GM12864 (cell line): ENCODE measurements around the gene ANP32E.
"Not testable (repeated sequence)": the region's sequence is repeated elsewhere in the genome, so short reads cannot be mapped to it uniquely, and the experiment has no call there.

ENCODE experiments used
- DNase-seq: peaks from one replicate; pipeline ENCODE4 v3.0.0-alpha.2; 2011; ENCODE audit warnings: low read depth
- H3K4me3 ChIP-seq: 2 replicates; pipeline ENCODE4 v1.5.1; 2011; ENCODE audit warnings: mild to moderate bottlenecking, low read depth, low read length, control low read depth
- CTCF ChIP-seq: IDR thresholded peaks from 2 replicates; pipeline ENCODE4 v1.5.1; 2011; ENCODE audit warnings: low read depth, mild to moderate bottlenecking, moderate library complexity, low read length, control low read depth, inconsistent platforms; ENCODE audit errors: missing control alignments

The ANP32E gene

GRCh38 chr1:150213170-150214098 is 22.5 kb downstream of the ANP32E start:
- peak; percentile 90 for DNase-seq
- H3K4me3 ChIP-seq: peak overlapping the region; percentile 49
- TF ChIP-seq CTCF: no peak

- H3K4me3 ChIP-seq: no peak overlapping the region
- no peak for DNase-seq
- TF ChIP-seq CTCF: no peak
These were observed 23.8 kb downstream of the ANP32E start for GRCh38 chr1:150212070-150212469.

DNA sequence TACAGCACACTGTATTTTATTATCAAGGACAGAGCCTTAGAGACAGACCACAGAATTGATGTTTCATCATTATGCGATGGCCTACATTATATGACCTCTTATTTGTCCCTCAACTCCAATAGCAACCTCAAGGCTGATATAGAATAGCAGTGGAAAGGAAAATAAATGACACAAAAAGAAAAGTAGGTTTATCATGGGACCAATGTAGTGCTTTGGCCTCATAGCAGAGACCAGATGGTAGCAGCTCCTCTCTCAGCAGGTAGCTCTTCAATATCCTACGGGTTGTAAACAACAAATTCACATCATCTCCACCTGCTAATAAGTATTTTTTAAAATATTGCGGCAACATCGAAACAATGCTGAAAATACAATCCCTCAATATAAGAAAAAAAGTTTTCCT is 25.2 kb downstream of the ANP32E start:
- no peak for TF ChIP-seq CTCF
- no peak for DNase-seq
- no peak overlapping the region for H3K4me3 ChIP-seq

DNA sequence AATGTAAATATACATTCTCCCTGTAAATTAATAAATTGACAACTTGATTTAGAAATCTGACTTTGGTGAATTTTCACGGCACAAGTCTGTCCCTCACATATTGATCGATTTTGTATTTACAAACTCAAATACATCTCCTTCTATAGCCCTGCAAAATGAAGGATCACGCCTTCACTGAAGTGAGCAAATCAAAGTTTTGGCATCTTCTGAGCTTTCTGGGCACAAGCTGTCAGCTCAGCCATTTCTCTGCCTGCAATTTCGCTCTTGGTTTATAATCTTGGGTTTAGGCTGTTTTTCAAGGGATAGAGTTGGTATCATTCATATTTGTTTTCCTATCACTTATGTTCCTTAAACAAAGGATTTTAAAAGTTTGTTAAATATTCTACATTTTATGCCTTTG is 25.8 kb downstream of the ANP32E start:
- H3K4me3 ChIP-seq: no peak overlapping the region
- no peak for DNase-seq
- TF ChIP-seq CTCF: no peak

DNA sequence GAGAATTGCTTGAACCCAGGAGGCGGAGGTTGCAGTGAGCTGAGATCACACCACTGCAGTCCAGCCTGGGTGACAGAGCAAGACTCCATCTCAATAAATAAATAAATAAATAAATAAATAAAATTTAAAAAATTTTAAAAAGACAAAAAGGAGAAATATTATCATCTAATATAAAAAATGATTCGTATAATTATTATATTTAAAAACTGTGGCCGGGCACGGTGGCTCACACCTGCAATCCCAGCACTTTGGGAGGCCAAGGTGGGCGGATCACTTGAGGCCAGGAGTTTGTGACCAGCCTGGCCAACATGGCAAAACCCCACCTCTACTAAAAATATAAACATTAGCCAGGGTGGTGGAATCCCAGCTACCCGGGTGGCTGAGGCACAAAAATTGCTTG is 27.5 kb downstream of the ANP32E start:
- not testable (repeated sequence) for DNase-seq, H3K4me3 ChIP-seq

DNA sequence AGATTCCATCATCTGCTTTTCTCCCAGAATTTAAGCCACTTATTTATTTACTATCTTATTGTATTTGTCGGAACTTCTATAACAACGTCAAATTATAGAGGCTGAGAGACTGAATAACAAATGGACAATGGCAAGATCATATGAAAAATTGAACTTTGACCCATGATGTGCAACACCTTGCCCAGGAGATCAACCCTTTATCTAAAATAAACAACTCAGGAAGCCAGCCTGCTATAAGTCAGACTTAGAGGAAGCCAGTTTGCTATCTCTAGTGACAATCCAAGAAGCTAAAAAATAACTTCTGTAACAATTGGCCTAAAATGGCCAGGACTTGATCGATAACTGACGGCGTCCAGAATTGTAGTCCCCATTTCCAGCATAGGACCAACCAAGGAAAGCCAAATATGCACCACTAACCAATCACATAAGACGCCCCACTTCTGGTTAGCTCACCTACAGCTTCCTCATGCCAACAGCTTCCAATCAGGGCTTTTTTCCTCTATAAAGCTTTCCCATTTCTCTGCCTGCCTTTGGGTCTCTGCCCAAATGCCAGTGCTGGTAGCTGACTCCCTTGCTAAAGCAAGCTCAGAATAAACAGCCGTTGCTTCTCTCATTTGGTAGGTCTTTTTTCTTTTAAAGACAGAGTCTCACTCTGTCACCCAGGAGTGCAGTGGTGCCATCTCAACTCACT is 28.5 kb downstream of the ANP32E start:
- DNase-seq: no peak
- no peak overlapping the region for H3K4me3 ChIP-seq
- no peak for TF ChIP-seq CTCF

DNA sequence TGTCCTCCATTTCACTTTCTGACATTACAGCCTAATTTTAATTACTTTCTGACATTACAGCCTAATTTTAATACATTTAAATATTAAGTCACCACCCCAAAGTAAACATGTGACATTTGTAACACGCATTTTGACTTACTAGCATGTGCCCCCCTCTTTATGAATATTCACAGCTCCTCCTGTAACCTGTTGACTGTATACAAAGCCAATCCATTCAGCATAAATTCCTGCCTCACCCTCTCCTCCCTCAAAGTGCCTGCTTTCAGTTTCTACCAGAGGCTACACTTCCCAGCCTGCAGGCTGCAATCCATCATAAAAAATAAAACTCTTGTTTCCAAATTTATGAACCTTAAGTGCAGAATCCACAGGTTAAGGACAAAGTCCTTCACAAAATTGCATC is 39.5 kb downstream of the ANP32E start:
- DNase-seq: no peak
- no peak overlapping the region for H3K4me3 ChIP-seq
- no peak for TF ChIP-seq CTCF
